Measurements from ENCODE around the gene ITFG1.

ITFG1 gene

GRCh38 chr16:47416869-47417268, 44.0 kb downstream of the ITFG1 start:
- Histone ChIP-seq H3K4me3 (ENCODE audit: low read length in 2 of 2) (no peak overlapping the region), H3K9me3 (ENCODE audit: control insufficient read depth in 2 of 2, low read length in 2 of 2) (no peaks in the 10 kb centered on the region), H3K27ac (ENCODE audit: low read length) (no peak overlapping the region), H3K27me3 (ENCODE audit: control insufficient read depth in 1 of 2, insufficient read depth in 2 of 2, low read length in 2 of 2) (no peaks in the 10 kb centered on the region), H3K36me3 (ENCODE audit: control insufficient read depth in 2 of 2, insufficient read depth in 2 of 2, low read length in 2 of 2) (no peaks in the 10 kb centered on the region), H3K9ac (ENCODE audit: low read length in 2 of 2) (no peak overlapping the region), H3K4me1 (ENCODE audit: control insufficient read depth, insufficient read depth, low read length) (no peaks in the 10 kb centered on the region)

- Histone ChIP-seq H3K9ac (ENCODE audit: low read length in 2 of 2) (no peak overlapping the region), H3K4me3 (ENCODE audit: low read length in 2 of 2) (no peak overlapping the region), H3K4me1 (ENCODE audit: control insufficient read depth, insufficient read depth, low read length) (no peaks in the 10 kb centered on the region), H3K27ac (ENCODE audit: low read length) (no peak overlapping the region), H3K36me3 (ENCODE audit: control insufficient read depth in 2 of 2, insufficient read depth in 2 of 2, low read length in 2 of 2) (no peaks in the 10 kb centered on the region), H3K9me3 (ENCODE audit: control insufficient read depth in 2 of 2, low read length in 2 of 2) (no peaks in the 10 kb centered on the region), H3K27me3 (ENCODE audit: control insufficient read depth in 1 of 2, insufficient read depth in 2 of 2, low read length in 2 of 2) (no peaks in the 10 kb centered on the region)
Measured at GRCh38 chr16:47413041-47413440, 47.8 kb downstream of the ITFG1 start.

- Histone ChIP-seq H3K4me3 (ENCODE audit: low read length in 2 of 2) (no peak overlapping the region), H3K9me3 (ENCODE audit: control insufficient read depth in 2 of 2, low read length in 2 of 2) (no peaks in the 10 kb centered on the region), H3K36me3 (ENCODE audit: control insufficient read depth in 2 of 2, insufficient read depth in 2 of 2, low read length in 2 of 2) (no peaks in the 10 kb centered on the region), H3K27ac (ENCODE audit: low read length) (no peak overlapping the region), H3K9ac (ENCODE audit: low read length in 2 of 2) (no peak overlapping the region), H3K4me1 (ENCODE audit: control insufficient read depth, insufficient read depth, low read length) (no peaks in the 10 kb centered on the region), H3K27me3 (ENCODE audit: control insufficient read depth in 1 of 2, insufficient read depth in 2 of 2, low read length in 2 of 2) (no peaks in the 10 kb centered on the region)
Measured at GRCh38 chr16:47408491-47408890, 52.4 kb downstream of the ITFG1 start.

- H3K27me3 ChIP-seq (ENCODE audit: control insufficient read depth in 1 of 2, insufficient read depth in 2 of 2, low read length in 2 of 2): no peaks in the 10 kb centered on the region
- H3K9ac ChIP-seq (ENCODE audit: low read length in 2 of 2): no peak overlapping the region
- H3K36me3 ChIP-seq (ENCODE audit: control insufficient read depth in 2 of 2, insufficient read depth in 2 of 2, low read length in 2 of 2): peaks cover 0 to 4% of the 10 kb centered on the region in 2 donors
- H3K4me1 ChIP-seq (ENCODE audit: control insufficient read depth, insufficient read depth, low read length): no peaks in the 10 kb centered on the region
- H3K9me3 ChIP-seq (ENCODE audit: control insufficient read depth in 2 of 2, low read length in 2 of 2): no peaks in the 10 kb centered on the region
- no peak overlapping the region for H3K4me3 ChIP-seq (ENCODE audit: low read length in 2 of 2)
- H3K27ac ChIP-seq (ENCODE audit: low read length): no peak overlapping the region
Measured at GRCh38 chr16:47395733-47396498, 64.9 kb downstream of the ITFG1 start.

DNA sequence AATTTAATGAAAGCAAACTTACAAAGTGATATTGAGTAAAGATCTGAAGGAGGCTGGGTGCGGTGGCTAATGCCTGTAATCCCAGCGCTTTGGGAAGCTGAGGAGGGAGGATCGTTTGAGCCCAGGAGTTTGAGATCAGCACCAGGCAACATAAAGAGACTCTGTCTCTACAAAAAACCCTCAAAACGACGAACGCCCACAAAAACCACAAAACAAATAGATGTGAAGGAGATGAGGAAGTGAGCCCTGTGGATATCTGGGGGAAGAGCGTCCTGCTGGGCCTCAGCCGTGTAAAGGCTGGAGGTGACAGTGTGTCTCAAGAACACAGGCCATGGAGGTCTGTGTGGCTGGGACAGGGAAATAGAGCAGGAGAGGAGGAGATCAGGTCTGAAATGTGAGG, 68.8 kb downstream of the ITFG1 start:
- no peaks in the 10 kb centered on the region for H3K9me3 ChIP-seq (ENCODE audit: control insufficient read depth in 2 of 2, low read length in 2 of 2)
- no peaks in the 10 kb centered on the region for H3K4me1 ChIP-seq (ENCODE audit: control insufficient read depth, insufficient read depth, low read length)
- no peak overlapping the region for H3K4me3 ChIP-seq (ENCODE audit: low read length in 2 of 2)
- no peaks in the 10 kb centered on the region for H3K27me3 ChIP-seq (ENCODE audit: control insufficient read depth in 1 of 2, insufficient read depth in 2 of 2, low read length in 2 of 2)
- H3K27ac ChIP-seq (ENCODE audit: low read length): no peak overlapping the region
- H3K36me3 ChIP-seq (ENCODE audit: control insufficient read depth in 2 of 2, insufficient read depth in 2 of 2, low read length in 2 of 2): peaks cover 0 to 4% of the 10 kb centered on the region in 2 donors
- no peak overlapping the region for H3K9ac ChIP-seq (ENCODE audit: low read length in 2 of 2)

DNA sequence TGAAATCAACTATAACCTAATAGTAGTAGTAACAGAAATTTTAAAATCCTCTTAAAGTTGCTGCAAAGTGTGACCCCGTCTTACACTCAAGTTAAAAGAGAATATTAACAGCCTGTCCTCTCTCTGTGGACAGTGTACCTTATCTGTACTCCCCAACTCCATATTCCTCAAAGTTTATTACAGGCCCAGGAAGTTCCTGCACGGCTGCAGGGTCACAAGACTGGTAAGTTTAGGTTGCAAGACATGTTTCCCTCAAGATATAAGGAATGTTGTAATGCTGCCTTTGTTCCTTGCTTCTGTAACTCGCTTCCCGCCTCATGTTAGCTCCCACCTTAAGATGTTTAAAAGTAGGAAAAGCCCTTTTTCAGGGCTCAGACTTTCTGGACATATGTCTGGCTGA, 72.2 kb downstream of the ITFG1 start:
- no peaks in the 10 kb centered on the region for H3K36me3 ChIP-seq (ENCODE audit: control insufficient read depth in 2 of 2, insufficient read depth in 2 of 2, low read length in 2 of 2)
- no peaks in the 10 kb centered on the region for H3K9me3 ChIP-seq (ENCODE audit: control insufficient read depth in 2 of 2, low read length in 2 of 2)
- H3K4me3 ChIP-seq (ENCODE audit: low read length in 2 of 2): no peak overlapping the region
- no peaks in the 10 kb centered on the region for H3K4me1 ChIP-seq (ENCODE audit: control insufficient read depth, insufficient read depth, low read length)
- no peak overlapping the region for H3K9ac ChIP-seq (ENCODE audit: low read length in 2 of 2)
- H3K27me3 ChIP-seq (ENCODE audit: control insufficient read depth in 1 of 2, insufficient read depth in 2 of 2, low read length in 2 of 2): no peaks in the 10 kb centered on the region
- no peak overlapping the region for H3K27ac ChIP-seq (ENCODE audit: low read length)

DNA sequence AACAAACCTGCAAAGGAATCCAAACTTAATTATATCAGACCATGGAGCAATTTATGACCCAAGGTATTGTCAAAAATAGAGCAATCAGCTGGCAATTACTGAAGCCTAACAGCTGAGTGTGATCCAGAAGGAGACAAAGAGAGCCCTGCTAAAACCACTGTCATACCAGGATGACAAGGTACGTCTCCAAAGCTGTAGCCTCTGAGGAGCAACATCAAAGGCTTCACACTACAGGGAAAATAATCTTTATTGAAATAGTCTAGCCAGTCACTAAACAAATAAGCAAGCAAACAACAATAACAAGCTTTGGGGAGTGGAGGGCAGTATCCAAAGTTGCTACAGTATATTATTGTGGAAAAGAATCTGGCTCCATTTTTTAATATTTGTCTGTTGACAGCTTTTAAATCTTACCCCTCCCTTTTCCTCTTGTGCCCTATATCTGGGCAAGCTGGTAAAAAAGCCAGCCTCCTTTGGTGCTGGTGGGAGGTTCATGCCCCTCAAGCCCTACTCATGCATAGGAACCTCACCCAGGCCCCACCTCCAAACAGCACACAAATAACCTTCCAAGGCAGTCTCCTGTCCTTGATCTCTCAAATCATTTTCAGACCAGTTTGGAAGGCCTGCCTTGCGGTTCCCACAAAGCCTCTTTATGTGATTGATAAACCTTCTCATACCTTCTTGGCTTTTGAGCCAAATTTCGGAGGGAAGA, 73.7 kb downstream of the ITFG1 start:
- Histone ChIP-seq H3K4me3 (ENCODE audit: low read length in 2 of 2) (no peak overlapping the region), H3K27me3 (ENCODE audit: control insufficient read depth in 1 of 2, insufficient read depth in 2 of 2, low read length in 2 of 2) (no peaks in the 10 kb centered on the region), H3K27ac (ENCODE audit: low read length) (no peak overlapping the region), H3K9ac (ENCODE audit: low read length in 2 of 2) (no peak overlapping the region), H3K9me3 (ENCODE audit: control insufficient read depth in 2 of 2, low read length in 2 of 2) (no peaks in the 10 kb centered on the region), H3K36me3 (ENCODE audit: control insufficient read depth in 2 of 2, insufficient read depth in 2 of 2, low read length in 2 of 2) (no peaks in the 10 kb centered on the region), H3K4me1 (ENCODE audit: control insufficient read depth, insufficient read depth, low read length) (no peaks in the 10 kb centered on the region)

DNA sequence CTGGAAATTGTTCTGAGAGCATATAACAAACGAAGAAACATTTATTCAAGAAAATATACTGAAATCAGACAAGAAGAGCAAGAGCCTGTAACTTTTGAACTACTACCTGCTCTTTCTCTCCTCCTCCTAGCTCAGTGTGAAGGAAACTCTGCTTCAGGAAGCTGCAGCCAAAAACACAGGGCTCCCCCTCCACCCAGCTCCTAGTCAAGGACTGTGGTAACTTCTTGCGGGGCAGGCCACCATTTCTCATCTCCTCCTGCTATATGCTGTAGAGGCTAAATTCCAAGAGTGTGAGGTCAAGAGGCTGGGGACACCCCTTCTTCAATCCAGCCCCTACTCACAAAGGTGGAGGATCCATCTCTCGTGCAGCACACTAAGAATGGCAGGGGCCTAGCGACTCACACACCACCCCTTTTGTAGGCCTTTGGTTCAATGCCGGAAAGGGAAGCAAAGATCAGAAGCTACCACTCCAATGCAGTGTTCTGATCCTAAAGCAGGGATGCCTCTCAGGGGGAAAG, 74.6 kb downstream of the ITFG1 start:
- Histone ChIP-seq H3K27me3 (ENCODE audit: control insufficient read depth in 1 of 2, insufficient read depth in 2 of 2, low read length in 2 of 2) (no peaks in the 10 kb centered on the region), H3K36me3 (ENCODE audit: control insufficient read depth in 2 of 2, insufficient read depth in 2 of 2, low read length in 2 of 2) (no peaks in the 10 kb centered on the region), H3K9ac (ENCODE audit: low read length in 2 of 2) (no peak overlapping the region), H3K9me3 (ENCODE audit: control insufficient read depth in 2 of 2, low read length in 2 of 2) (no peaks in the 10 kb centered on the region), H3K27ac (ENCODE audit: low read length) (no peak overlapping the region), H3K4me1 (ENCODE audit: control insufficient read depth, insufficient read depth, low read length) (no peaks in the 10 kb centered on the region), H3K4me3 (ENCODE audit: low read length in 2 of 2) (no peak overlapping the region)

GRCh38 chr16:47382362-47382761, 78.5 kb downstream of the ITFG1 start:
- H3K27me3 ChIP-seq (ENCODE audit: control insufficient read depth in 1 of 2, insufficient read depth in 2 of 2, low read length in 2 of 2): no peaks in the 10 kb centered on the region
- no peaks in the 10 kb centered on the region for H3K9me3 ChIP-seq (ENCODE audit: control insufficient read depth in 2 of 2, low read length in 2 of 2)
- H3K4me3 ChIP-seq (ENCODE audit: low read length in 2 of 2): no peak overlapping the region
- no peaks in the 10 kb centered on the region for H3K4me1 ChIP-seq (ENCODE audit: control insufficient read depth, insufficient read depth, low read length)
- H3K9ac ChIP-seq (ENCODE audit: low read length in 2 of 2): no peak overlapping the region
- no peak overlapping the region for H3K27ac ChIP-seq (ENCODE audit: low read length)
- no peaks in the 10 kb centered on the region for H3K36me3 ChIP-seq (ENCODE audit: control insufficient read depth in 2 of 2, insufficient read depth in 2 of 2, low read length in 2 of 2)

DNA sequence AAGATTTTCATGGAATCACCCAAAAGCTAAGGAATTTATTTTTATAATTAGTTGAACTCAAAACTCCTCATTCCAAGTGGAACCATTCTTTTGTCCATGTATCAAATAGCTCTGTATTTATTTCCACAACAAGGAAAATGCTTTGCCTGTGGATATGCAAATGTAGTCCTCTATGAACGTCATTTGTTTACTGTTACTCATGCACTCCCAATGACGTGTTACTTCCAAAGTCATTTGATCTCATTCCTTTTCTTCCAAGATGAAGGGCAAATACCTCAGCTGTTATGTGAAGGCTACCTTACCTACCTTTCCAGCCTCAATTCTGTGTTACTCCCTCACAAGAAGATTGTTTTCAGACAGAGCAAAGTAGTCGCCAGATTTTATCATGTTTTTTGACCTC, 83.7 kb downstream of the ITFG1 start:
- Histone ChIP-seq H3K4me1 (ENCODE audit: control insufficient read depth, insufficient read depth, low read length) (no peaks in the 10 kb centered on the region), H3K27ac (ENCODE audit: low read length) (no peak overlapping the region), H3K9ac (ENCODE audit: low read length in 2 of 2) (no peak overlapping the region), H3K27me3 (ENCODE audit: control insufficient read depth in 1 of 2, insufficient read depth in 2 of 2, low read length in 2 of 2) (no peaks in the 10 kb centered on the region), H3K36me3 (ENCODE audit: control insufficient read depth in 2 of 2, insufficient read depth in 2 of 2, low read length in 2 of 2) (no peaks in the 10 kb centered on the region), H3K4me3 (ENCODE audit: low read length in 2 of 2) (no peak overlapping the region), H3K9me3 (ENCODE audit: control insufficient read depth in 2 of 2, low read length in 2 of 2) (no peaks in the 10 kb centered on the region)

GRCh38 chr16:47375423-47375822, 85.4 kb downstream of the ITFG1 start:
- H3K9me3 ChIP-seq (ENCODE audit: control insufficient read depth in 2 of 2, low read length in 2 of 2): no peaks in the 10 kb centered on the region
- no peak overlapping the region for H3K9ac ChIP-seq (ENCODE audit: low read length in 2 of 2)
- no peaks in the 10 kb centered on the region for H3K4me1 ChIP-seq (ENCODE audit: control insufficient read depth, insufficient read depth, low read length)
- H3K4me3 ChIP-seq (ENCODE audit: low read length in 2 of 2): no peak overlapping the region
- no peak overlapping the region for H3K27ac ChIP-seq (ENCODE audit: low read length)
- H3K27me3 ChIP-seq (ENCODE audit: control insufficient read depth in 1 of 2, insufficient read depth in 2 of 2, low read length in 2 of 2): no peaks in the 10 kb centered on the region
- H3K36me3 ChIP-seq (ENCODE audit: control insufficient read depth in 2 of 2, insufficient read depth in 2 of 2, low read length in 2 of 2): no peaks in the 10 kb centered on the region

Measured in stomach smooth muscle (tissue), 2 donors.